HG02870 (cell line): ENCODE results near the gene OR10J5.
A peak's percentile ranks its signal among the peaks of the same experiment; 100 is the strongest.
"Not testable (repeated sequence)": the region's sequence is repeated elsewhere in the genome, so short reads cannot be mapped to it uniquely, and the experiment has no call there.

Experiments
- ATAC-seq: cut with Tn5 transposase; IDR thresholded peaks from one replicate; pipeline ENCODE4 v1.9.1; 2021; ENCODE audit warnings: mild to moderate bottlenecking, moderate library complexity; ENCODE audit not compliant: unreplicated experiment

OR10J5 gene

DNA sequence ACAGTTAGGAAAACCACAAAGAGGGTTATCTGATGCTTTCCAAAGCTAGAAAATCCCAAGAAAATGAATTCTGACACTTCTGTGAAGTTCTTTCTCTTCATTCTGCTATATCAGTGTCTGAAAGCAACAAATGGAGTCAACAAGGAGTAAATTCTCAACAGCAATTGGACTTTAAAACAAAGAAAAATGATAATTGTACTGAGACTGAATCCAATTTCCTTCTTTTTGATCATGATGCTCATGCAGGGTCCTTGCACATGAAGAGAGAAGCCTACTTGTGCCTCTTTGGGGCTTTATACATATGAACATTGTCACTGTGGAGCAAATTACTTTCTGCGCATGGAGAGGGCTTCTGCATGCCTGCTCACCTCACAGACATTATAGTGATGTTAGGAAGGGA lies at the start of gene OR10J5:
Gene OR10J5, minus strand, starts transcription at position 101 of the 400 bp plus-strand sequence. Its CDS starts 0 bp downstream, at position 101.
- no peak for ATAC-seq

- no peak for ATAC-seq
Observed at GRCh38 chr1:159584536-159584935, 48.7 kb upstream of the OR10J5 start.

DNA sequence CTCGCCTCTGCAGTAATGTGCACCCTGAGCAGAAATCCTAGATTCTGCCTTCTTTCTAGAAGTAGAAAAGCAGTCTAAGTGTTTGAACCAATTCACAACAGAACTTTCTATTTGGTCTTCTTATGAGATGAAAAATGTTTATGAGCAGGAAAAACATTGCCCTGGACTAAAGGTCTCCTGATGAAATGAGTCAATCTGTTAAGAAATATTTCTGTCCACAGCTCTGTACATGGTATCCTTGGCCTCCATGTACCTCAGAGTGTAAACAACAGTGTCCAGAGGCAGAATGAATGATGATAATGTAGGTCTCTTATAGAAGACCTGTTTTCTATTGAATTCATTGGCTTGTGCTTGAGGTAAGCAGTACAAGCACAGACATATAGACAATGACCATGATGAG lies 45.6 kb upstream of the OR10J5 start:
- no peak for ATAC-seq

GRCh38 chr1:159580340-159580739 lies 44.5 kb upstream of the OR10J5 start:
- peak; percentile 71 for ATAC-seq

GRCh38 chr1:159577446-159577845 lies 41.6 kb upstream of the OR10J5 start:
- no peak for ATAC-seq

DNA sequence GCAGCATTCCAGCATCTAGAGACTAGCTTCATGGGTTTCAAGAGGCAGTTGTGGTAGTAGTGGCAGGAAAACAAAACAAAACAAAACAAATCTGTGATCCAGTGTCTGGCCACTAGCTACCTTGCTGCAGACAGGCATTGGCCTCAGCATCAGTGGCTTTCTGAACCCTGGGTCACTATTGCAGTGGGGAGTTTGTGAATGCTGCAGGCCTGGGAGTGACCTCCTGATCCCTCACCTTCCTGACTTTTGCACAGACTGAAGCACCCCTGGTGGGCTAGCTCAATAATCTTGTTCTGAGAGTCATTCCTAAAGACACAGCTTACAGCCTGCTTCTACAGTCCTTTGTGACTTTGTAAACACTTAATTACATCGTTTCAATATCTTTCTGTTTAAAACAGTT lies 26.9 kb upstream of the OR10J5 start:
- no peak for ATAC-seq

GRCh38 chr1:159561497-159561896 lies 25.7 kb upstream of the OR10J5 start:
- ATAC-seq: no peak

- no peak for ATAC-seq
Observed at GRCh38 chr1:159560599-159560998, 24.8 kb upstream of the OR10J5 start.

DNA sequence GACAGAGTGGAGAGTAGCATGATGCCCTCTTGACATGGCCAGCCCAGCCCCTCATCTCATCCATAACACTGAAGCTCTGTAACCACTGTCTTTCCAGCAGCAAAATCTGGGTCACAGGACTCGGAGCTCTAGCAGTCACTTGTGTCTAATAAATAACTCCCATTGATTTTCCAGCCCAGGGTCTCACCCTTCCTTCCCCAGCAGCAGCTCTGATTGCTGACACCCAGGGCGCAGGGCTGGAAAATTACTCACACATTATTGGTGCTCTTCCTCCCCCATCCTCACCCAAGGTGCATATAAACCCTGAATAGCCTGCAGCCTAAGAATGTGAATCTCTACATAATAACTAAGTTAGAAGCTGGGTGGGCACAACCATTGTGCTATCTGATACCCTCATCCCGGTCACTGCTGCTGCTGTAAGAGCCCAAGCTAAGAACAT lies 21.1 kb upstream of the OR10J5 start:
- no peak for ATAC-seq

DNA sequence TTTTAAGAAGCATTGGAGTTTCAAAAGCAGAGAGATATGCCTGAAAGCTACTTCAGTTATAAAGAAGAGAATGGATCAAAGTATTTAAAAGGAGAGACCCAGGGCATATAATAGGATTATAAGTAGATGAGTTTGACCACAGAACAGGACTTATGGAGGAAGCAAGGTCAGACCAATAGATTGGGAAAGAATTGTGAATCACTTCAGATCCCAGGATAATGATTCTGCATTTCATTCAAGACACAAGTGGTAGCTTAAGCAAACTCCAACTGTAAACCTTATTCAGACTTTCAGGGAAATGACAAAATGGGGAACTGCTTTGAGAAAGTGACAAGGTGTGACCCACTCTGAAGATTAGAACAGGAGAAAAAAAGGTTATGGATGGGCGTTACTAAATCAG lies 18.9 kb upstream of the OR10J5 start:
- ATAC-seq: no peak

- ATAC-seq: no peak
Observed at GRCh38 chr1:159554261-159554660, 18.5 kb upstream of the OR10J5 start.

- no peak for ATAC-seq
Observed at GRCh38 chr1:159548126-159548525, 12.3 kb upstream of the OR10J5 start.

- ATAC-seq: no peak
Observed at GRCh38 chr1:159532922-159533321, 2.9 kb downstream of the OR10J5 start.

GRCh38 chr1:159524792-159525191 lies 11.0 kb downstream of the OR10J5 start:
- ATAC-seq: not testable (repeated sequence)

DNA sequence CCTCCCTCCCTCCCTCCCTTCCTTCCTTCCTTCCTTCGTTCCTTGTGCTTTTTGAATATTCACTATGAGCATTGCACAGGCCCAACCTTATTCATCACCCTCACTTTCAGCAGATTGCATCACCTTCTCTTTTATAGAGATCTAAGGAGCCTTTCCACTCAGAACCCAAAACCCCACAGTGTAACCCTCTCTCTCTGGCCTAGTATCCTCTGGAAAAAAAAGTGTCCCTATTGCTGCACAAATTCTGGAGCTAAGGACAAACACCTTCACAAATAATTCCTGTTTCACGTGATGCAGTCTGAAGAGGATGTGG lies 25.6 kb downstream of the OR10J5 start:
- ATAC-seq: no peak

DNA sequence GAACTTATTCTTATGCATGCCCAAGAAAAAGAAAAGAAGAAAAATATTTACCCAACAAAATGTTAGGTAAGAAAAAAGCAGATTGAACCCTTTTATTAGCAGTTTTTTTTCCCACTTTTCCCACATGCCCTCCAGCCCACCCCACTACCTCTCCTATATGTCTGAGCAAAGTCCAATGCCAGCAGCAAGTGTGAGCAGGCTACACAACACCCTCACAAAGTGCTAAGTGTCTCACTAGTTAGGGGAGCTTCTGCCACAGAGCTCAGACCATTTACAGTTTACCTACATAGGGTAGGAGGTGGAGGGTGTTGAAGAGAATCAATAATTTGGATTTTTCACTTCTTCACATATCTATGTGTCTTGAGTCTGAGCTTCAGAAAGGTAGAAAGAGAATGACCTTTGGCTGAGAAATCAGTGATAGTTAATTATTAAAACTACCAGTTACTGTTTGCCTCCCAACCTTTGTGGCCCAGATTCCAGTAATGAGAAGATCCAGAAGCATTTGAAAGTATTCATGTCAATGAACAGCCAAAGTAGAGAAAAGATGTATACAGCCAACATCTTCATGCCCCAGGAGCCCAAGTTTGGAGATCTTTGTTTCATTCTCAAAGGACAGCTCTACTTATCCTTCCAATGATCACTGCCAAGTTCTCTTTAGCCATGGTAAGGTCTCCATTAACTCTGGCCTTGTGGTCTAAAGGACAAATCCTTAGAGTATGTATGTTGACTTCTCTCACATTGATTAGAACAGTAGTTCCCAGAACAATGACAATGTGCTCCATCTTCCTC lies 26.2 kb downstream of the OR10J5 start:
- no peak for ATAC-seq

GRCh38 chr1:159508951-159509350 lies 26.9 kb downstream of the OR10J5 start:
- ATAC-seq: no peak

DNA sequence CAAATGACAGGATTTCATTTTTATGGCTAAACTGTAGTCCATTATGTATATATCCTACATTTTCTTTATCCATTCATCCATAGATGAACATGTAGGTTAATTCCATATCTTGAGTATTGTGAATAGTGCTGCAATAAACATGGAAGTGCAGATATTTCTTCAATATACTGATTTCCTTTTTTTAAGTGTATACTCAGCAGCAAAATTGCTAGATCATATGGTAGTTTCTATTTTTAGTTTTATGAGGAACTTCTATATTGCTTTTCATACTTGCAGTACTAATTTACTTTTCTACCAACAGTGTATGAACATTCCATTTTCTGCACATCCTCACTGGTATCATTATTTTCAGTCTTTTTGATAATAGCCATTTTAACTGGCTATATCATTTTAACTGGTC lies 30.1 kb downstream of the OR10J5 start:
- no peak for ATAC-seq

DNA sequence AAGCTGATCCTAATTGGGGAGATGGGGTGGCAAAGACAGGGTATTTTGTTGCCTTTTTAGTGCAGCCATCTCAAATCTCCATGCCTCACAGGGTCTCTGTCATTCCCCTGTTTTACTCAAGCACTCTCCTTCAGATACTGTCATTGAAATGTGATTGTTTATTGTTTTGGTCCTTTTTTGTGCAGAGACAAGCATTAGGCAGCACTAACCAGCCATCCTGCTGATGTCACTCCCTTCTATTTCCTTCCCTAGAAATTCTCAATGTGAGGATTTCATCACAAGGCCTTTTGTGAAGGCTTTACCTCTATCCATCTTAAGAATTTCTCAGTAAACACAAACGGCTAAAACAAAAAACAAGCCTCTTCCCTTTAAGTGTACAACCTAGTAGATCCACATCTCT lies 34.7 kb downstream of the OR10J5 start:
- ATAC-seq: no peak

- not testable (repeated sequence) for ATAC-seq
Observed at GRCh38 chr1:159494513-159495210, 41.1 kb downstream of the OR10J5 start.

- ATAC-seq: no peak
Observed at GRCh38 chr1:159493354-159493753, 42.5 kb downstream of the OR10J5 start.

- ATAC-seq: no peak
Observed at GRCh38 chr1:159492575-159493323, 43.1 kb downstream of the OR10J5 start.
